Fibroblast of skin of right quadriceps (primary cell): ENCODE measurements around the gene TUBG2.

ENCODE experiments used
- DNase-seq: peaks from one replicate; pipeline ENCODE4 v3.0.0-alpha.2; 2013

Gene TUBG2

GRCh38 chr17:42700586-42701289 is 41.7 kb downstream of the TUBG2 start:
- DNase-seq: no peak

- no peak for DNase-seq
Measured at GRCh38 chr17:42702446-42702845, 43.4 kb downstream of the TUBG2 start.

GRCh38 chr17:42704490-42704836 is 45.4 kb downstream of the TUBG2 start:
- no peak for DNase-seq

GRCh38 chr17:42704837-42705494 is 45.9 kb downstream of the TUBG2 start:
- DNase-seq: no peak

GRCh38 chr17:42706732-42707131 is 47.6 kb downstream of the TUBG2 start:
- no peak for DNase-seq

GRCh38 chr17:42708588-42708987 is 49.5 kb downstream of the TUBG2 start:
- DNase-seq: no peak

- DNase-seq: no peak
Measured at GRCh38 chr17:42709561-42709960, 50.5 kb downstream of the TUBG2 start.
